ENCODE data around the gene CCR2.
"Not testable (repeated sequence)": the region's sequence is repeated elsewhere in the genome, so short reads cannot be mapped to it uniquely, and the experiment has no call there.

The CCR2 gene

GRCh38 chr3:46380471-46381221 is 26.7 kb downstream of the CCR2 start:
- no peak for DNase-seq

GRCh38 chr3:46381625-46382024 is 27.7 kb downstream of the CCR2 start:
- DNase-seq, result no peak

GRCh38 chr3:46383211-46383950 is 29.5 kb downstream of the CCR2 start:
- no peak for DNase-seq

- no peak for DNase-seq
These were observed 30.0 kb downstream of the CCR2 start for GRCh38 chr3:46383951-46384330.

DNA sequence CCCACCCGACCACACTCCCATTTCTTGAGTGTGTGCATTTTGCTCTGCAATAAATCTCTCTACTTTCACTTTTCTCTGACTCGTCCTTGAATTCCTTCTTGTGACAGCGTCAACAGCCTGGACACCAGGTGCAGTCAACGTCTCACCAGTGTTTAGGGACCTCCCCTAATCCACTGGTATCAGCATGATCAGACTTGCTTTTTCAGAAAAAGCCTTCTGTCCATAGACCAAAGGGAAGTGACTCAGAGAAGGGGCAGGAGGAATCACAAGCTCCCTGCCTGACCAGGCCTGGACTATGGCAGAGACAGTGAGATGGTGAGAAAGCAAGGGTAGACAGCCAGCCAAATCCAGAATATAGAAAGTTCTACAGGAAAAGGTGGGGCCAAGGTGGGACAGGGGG is 32.3 kb downstream of the CCR2 start:
- DNase-seq, result no peak

DNA sequence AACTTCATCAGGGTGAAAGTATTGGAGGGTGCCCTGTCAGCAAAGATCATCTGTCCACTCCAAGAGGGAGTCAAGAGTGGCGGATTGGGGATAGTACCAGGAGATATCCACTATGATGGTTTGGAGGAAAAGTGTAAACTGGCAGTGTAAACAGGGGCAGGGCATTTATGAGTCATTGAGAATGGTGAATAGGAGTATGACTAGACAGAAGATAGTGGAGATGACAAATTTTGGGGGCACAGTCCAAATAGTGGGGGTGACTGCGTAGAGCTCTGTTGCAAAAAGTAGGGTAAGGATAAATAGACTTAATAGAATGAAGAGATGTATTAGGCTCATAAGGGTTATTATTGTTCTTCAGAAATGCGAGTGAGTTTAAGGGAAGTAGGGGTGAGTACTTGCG is 34.9 kb downstream of the CCR2 start:
- DNase-seq, result not testable (repeated sequence)

DNA sequence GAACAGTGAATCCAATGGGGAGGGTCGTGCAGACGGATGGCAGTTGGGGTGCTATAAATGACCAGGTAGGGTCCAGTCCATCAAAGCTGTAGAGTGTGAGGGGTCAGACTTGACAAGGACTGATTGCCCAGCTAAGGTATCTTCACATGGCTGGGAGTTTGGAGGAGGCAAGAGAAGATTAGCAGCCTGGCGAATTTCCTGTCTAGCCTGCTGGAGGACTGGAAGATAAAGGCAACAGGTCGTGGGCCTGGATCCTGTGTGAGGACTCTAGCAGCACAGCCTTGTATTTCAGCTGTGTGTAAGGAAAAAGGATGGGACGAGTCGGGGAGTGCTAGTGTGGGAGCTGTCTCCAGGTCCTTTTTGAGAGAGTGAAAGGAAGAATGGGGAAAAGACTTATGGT is 35.4 kb downstream of the CCR2 start:
- DNase-seq, result no peak

DNA sequence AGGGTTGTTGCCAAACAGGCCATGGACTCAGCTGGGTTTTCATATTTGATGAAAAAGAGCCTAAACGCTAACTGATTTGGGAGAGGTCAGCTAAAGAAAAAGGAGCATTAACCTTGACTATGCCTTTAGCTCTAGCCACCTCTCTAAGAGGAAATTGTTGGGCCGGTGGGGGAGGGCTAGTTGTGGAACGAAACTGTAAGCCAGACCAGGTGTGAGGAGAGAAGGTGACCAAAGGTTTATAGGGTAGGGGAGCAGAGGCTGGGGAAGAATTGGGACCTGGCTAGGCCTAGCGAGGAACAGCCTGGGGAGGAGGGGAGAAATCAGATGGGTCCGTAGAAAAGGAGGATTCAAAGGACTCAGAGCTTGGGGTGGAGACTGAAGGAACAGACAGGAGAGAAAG is 37.6 kb downstream of the CCR2 start:
- DNase-seq, result not testable (repeated sequence)

DNA sequence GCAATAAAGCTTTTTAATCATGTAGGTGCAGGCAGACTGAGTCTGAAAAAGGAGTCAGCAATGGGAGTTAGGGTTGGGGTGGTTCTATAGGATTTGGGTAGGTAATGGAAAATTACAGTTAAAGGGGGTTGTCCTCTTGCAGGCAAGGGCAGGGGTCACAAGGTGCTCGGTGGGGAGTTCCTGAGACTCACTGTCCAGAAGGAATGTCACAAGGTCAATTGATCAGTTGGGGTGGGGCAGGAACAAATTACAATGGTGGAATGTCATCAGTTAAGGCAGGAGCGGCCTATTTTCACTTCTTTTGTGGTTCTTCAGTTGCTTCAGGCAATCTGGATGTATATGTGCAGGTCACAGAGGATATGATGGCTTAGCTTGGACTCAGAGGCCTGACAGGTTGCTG is 39.1 kb downstream of the CCR2 start:
- no peak for DNase-seq

- DNase-seq, result no peak
These were observed 39.9 kb downstream of the CCR2 start for GRCh38 chr3:46393554-46394434.

DNA sequence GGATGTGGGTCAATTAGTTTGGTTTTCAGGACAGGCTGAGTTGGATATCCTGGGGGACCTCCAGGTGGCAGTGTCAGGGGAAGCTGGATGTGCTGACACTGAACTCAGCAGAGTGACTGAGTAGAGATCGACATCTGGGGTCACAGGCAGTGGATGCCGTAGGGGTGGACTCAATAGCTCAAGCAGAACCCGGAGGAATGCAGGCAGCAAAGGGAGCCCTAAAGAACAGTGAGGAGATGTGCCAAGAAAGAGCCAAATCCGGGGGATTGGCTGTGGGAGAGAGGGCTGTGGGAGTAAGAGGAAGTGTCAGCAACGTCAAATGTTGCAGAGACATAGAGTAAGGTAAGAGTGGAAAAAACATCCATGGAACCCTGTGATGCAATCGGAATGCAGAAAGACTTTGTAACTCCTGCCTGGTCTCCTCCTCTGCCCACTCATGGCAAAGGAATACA is 41.3 kb downstream of the CCR2 start:
- no peak for DNase-seq

- DNase-seq, result no peak
These were observed 42.0 kb downstream of the CCR2 start for GRCh38 chr3:46395766-46396530.

DNA sequence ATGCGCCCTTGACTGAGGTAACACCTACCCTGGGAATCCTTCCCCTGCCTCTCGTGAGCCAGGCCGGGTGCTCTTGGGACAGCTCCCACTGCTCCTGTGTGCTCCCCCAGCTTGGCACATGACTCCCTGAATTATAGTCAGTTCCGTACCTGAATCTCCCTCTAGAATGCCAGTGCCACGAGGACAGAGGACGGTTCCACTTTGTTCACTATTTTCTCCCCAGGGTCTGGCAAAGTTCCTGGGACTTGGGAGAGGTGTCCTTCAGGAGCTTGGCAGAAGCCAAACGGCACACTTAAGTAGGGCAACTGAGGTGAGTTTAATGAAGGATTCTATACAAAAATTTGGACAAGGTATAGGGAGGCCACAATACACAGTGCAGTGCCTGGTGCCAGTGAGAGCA is 43.2 kb downstream of the CCR2 start:
- DNase-seq, result no peak

DNA sequence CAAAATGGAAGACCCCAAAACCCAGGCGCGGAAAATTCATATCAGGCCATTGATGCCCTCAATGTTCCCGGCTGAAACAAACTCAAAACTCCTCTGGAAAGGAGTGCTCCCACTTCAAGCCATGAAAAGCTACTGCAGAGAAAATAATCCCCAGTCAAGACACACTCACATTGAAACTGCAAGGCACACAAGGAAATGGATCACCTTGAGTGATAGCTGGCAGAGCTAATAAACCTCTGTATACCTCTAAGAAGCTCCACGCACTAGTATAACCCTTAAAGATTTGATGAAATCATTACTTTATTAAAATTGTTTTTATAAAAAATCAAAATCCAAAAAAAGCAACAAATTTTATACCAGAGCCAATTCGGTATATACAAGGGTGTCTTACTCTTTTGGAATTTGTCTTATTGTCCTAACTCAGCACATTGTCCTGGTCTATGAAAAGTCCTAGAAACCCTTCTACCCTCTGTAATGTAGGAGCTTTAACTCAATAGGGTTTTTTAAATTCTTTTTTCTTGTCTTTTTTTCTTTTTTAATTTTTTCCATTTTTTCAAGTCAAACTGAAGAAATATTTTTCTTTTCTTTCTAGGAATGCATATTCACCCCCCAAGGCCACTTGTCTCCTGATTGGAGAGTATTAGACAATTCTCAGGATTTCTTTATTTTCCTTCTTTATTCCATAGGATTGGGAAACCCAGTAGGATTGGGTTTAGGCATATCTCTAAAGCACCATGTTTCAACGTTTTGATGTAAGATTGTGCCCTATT is 44.5 kb downstream of the CCR2 start:
- DNase-seq, result no peak

DNA sequence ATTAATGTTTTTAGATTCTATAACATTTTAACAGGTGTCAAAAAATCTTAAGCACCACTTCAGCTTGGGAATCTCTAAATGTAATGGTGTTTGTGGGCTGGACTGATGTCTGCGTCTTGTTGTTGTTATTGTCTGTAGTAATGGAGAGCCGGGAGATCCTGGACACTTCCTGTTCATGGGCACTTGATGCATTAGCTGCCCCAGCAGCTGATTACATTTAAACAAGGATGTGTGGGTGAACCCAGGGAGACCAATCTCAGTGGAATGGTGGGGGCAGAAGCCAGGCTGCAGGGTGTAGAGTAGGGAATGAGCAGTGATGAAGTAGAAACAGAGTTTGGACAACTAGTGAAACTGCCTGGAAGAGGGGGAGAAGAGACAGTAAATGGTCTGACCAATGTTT is 45.2 kb downstream of the CCR2 start:
- no peak for DNase-seq

- DNase-seq, result no peak
These were observed 45.6 kb downstream of the CCR2 start for GRCh38 chr3:46399557-46399956.

- peak; percentile 5 for DNase-seq
These were observed 46.3 kb downstream of the CCR2 start for GRCh38 chr3:46400000-46400734.

GRCh38 chr3:46400846-46401245 is 46.9 kb downstream of the CCR2 start:
- no peak for DNase-seq

DNA sequence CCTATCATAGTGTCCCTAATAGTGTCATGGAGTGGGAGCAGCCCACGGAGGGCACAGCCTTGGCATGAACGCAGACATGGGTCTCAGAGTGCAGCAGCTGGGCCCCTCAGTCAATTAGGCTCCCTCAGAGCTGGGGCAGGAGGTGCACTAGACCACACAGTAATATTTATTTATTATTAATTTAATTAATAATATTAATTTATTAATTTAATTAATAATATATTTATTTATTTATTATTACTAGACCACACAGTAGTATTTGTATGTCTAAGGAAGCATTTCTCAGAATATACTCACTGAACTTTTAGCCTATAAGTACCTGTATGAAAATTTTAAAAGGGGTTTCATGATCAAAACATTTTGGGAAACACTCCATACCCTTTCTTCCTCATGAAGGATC is 47.7 kb downstream of the CCR2 start:
- no peak for DNase-seq

DNA sequence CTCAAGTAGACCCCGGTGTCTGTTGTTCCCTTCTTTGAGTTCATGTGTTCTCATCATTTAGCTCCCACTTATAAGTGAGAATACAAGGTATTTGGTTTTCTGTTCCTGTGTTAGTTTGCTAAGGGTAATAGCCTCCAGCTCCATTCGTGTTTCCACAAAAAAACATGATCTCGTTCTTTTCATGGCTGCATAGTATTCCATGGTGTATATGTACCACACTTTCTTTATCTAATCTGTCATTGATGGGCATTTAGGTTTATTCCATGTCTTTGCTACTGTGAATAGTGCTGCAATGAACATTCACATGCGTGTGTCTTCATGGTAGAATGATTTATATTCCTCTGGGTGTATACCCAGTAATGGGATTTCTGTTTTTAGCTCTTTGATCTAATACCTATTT is 49.0 kb downstream of the CCR2 start:
- DNase-seq, result not testable (repeated sequence)

Data from NCI-H82 (cell line).